Naive B cell (primary cell): ENCODE results near the gene SHOX. TPM values are rescaled to one million over a fixed set of nuclear protein-coding genes. Genes with fewer than 3 reads are reported as not detected.
"Not testable (repeated sequence)": the region's sequence is repeated elsewhere in the genome, so short reads cannot be mapped to it uniquely, and the experiment has no call there.

Experiments used
- ATAC-seq, 2 donors: fragments of 150-1000 bp; cut with Tn5 transposase; 2 replicates each; pipeline ENCODE4 v1.10.0; 2021; ENCODE audit warnings: low read depth in 2 of 2, mild to moderate bottlenecking in 2 of 2, moderate library complexity in 2 of 2
- DNase-seq: peaks from one replicate; pipeline ENCODE4 v3.0.0; 2022
- H3K27ac Mint-ChIP-seq, 6 donors: one replicate each; pipeline ENCODE4 v1.8.0; 2020 to 2022; ENCODE audit warnings: mild to moderate bottlenecking in 6 of 6, mixed read lengths in 6 of 6, moderate library complexity in 5 of 6, inconsistent platforms in 2 of 6
- H3K27me3 Mint-ChIP-seq, 3 donors: one replicate each; pipeline ENCODE4 v1.8.0; 2021 to 2022; ENCODE audit warnings: mixed read lengths in 3 of 3, mild to moderate bottlenecking in 1 of 3
- H3K36me3 Mint-ChIP-seq, 2 donors: one replicate each; pipeline ENCODE4 v1.8.0; 2020 to 2022; ENCODE audit warnings: mixed read lengths in 2 of 2, inconsistent platforms in 1 of 2, mild to moderate bottlenecking in 1 of 2
- H3K4me1 Mint-ChIP-seq, 3 donors: one replicate each; pipeline ENCODE4 v1.8.0; 2020 to 2022; ENCODE audit warnings: mixed read lengths in 3 of 3, inconsistent platforms in 1 of 3, mild to moderate bottlenecking in 1 of 3, moderate library complexity in 1 of 3
- H3K4me3 Mint-ChIP-seq, 8 donors: one replicate each; pipeline ENCODE4 v1.8.0; 2020 to 2022; ENCODE audit warnings: mild to moderate bottlenecking in 8 of 8, mixed read lengths in 8 of 8, moderate library complexity in 8 of 8, inconsistent platforms in 2 of 8
- H3K9me3 Mint-ChIP-seq, 7 donors: one replicate each; pipeline ENCODE4 v1.8.0; 2020 to 2022; ENCODE audit warnings: mixed read lengths in 7 of 7, mild to moderate bottlenecking in 5 of 7, inconsistent platforms in 2 of 7, moderate library complexity in 1 of 7
- polyA plus RNA-seq, 6 donors: library from polyadenylated mRNA; unstranded; fragments of 300-500 nt; fragmentation: Illumina TruSeq; gene quantifications; one replicate each; pipeline ENCODE4 v1.2.3, GENCODE V29; 2021; ENCODE audit warnings: low read depth in 6 of 6

SHOX gene
- polyA plus RNA-seq, 6 donors from 2014 or later, result not detected

DNA sequence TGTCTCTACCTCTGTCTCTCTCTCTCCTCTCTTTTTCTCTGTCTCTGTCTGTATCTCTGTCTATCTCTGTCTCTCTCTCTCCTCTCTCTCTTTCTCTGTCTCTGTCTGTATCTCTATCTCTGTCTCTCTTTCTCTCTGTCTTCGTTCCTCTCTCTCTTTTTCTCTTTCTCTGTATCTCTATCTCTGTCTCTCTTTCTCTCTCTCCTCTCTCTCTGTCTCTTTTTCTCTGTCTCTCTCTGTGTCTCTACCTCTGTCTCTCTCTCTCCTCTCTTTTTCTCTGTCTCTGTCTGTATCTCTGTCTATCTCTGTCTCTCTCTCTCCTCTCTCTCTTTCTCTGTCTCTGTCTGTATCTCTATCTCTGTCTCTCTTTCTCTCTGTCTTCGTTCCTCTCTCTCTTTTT lies 4.5 kb upstream of the SHOX start:
- not testable (repeated sequence) for H3K27ac Mint-ChIP-seq, ATAC-seq, H3K4me3 Mint-ChIP-seq, DNase-seq
- Mint-ChIP-seq H3K36me3 (peaks cover 6 to 42% of the 10 kb centered on the region in 2 donors), H3K9me3 (peaks cover 0 to 21% (median 10%) of the 10 kb centered on the region in 7 donors), H3K4me1 (peaks cover 35 to 41% (median 41%) of the 10 kb centered on the region in 3 donors), H3K27me3 (peaks cover 51 to 88% (median 83%) of the 10 kb centered on the region in 3 donors)

- DNase-seq, result no peak
- peak overlapping the region in 1 of 8 donors; percentile 5 for H3K4me3 Mint-ChIP-seq
- H3K4me1 Mint-ChIP-seq, result peaks cover 34 to 41% (median 41%) of the 10 kb centered on the region in 3 donors
Measured at GRCh38 chrX:626745-627509, 3.7 kb upstream of the SHOX start.

GRCh38 chrX:627510-627981 lies 3.0 kb upstream of the SHOX start:
- H3K27ac Mint-ChIP-seq, result peak overlapping the region in 2 of 6 donors; percentile 21 to 70
- no peak overlapping the region for H3K4me3 Mint-ChIP-seq
- H3K36me3 Mint-ChIP-seq, result peaks cover 6 to 42% of the 10 kb centered on the region in 2 donors
- peaks cover 28 to 35% (median 35%) of the 10 kb centered on the region in 3 donors for H3K4me1 Mint-ChIP-seq
- peaks cover 0 to 21% (median 10%) of the 10 kb centered on the region in 7 donors for H3K9me3 Mint-ChIP-seq
- no peak for ATAC-seq
- no peak for DNase-seq
- H3K27me3 Mint-ChIP-seq, result peaks cover 39 to 84% (median 76%) of the 10 kb centered on the region in 3 donors

More at GRCh38 chrX:626745-627509, 3.7 kb upstream of the SHOX start:
- peaks cover 45 to 86% (median 82%) of the 10 kb centered on the region in 3 donors for H3K27me3 Mint-ChIP-seq
- peaks cover 0 to 21% (median 10%) of the 10 kb centered on the region in 7 donors for H3K9me3 Mint-ChIP-seq
- peak overlapping the region in 2 of 6 donors; percentile 6 to 47 for H3K27ac Mint-ChIP-seq
- peaks cover 6 to 42% of the 10 kb centered on the region in 2 donors for H3K36me3 Mint-ChIP-seq
- no peak for ATAC-seq

- Mint-ChIP-seq H3K4me1 (peaks cover 23 to 31% (median 30%) of the 10 kb centered on the region in 3 donors), H3K4me3 (peak overlapping the region in 1 of 8 donors; percentile 34), H3K9me3 (peaks cover 0 to 21% (median 10%) of the 10 kb centered on the region in 7 donors), H3K36me3 (peaks cover 6 to 42% of the 10 kb centered on the region in 2 donors), H3K27me3 (peaks cover 37 to 84% (median 74%) of the 10 kb centered on the region in 3 donors), H3K27ac (peak overlapping the region in 2 of 6 donors; percentile 70 to 76)
- ATAC-seq (no peak), DNase-seq (no peak)
Measured at GRCh38 chrX:627995-628394, 2.6 kb upstream of the SHOX start.

GRCh38 chrX:629230-630006 lies 1.2 kb upstream of the SHOX start:
- H3K27me3 Mint-ChIP-seq, result peaks cover 40 to 92% (median 80%) of the 10 kb centered on the region in 3 donors
- H3K4me3 Mint-ChIP-seq, result peak overlapping the region in 2 of 8 donors; percentile 13 to 54
- ATAC-seq (no peak), DNase-seq (no peak)
- H3K9me3 Mint-ChIP-seq, result peaks cover 0 to 21% (median 7%) of the 10 kb centered on the region in 7 donors
- peak overlapping the region in 2 of 6 donors; percentile 60 to 81 for H3K27ac Mint-ChIP-seq
- peaks cover 6 to 44% of the 10 kb centered on the region in 2 donors for H3K36me3 Mint-ChIP-seq
- peaks cover 20 to 26% (median 22%) of the 10 kb centered on the region in 3 donors for H3K4me1 Mint-ChIP-seq

GRCh38 chrX:630007-630611 lies 482 bp upstream of the SHOX start:
- H3K4me3 Mint-ChIP-seq, result no peak overlapping the region
- DNase-seq (no peak), ATAC-seq (no peak)
- peaks cover 40 to 90% (median 74%) of the 10 kb centered on the region in 3 donors for H3K27me3 Mint-ChIP-seq
- no peak overlapping the region for H3K27ac Mint-ChIP-seq
- peaks cover 6 to 40% of the 10 kb centered on the region in 2 donors for H3K36me3 Mint-ChIP-seq
- peaks cover 19 to 24% (median 19%) of the 10 kb centered on the region in 3 donors for H3K4me1 Mint-ChIP-seq
- H3K9me3 Mint-ChIP-seq, result peaks cover 0 to 20% (median 7%) of the 10 kb centered on the region in 7 donors

- H3K9me3 Mint-ChIP-seq, result peaks cover 0 to 8% (median under 1%) of the 10 kb centered on the region in 7 donors
- peaks cover 1 to 25% of the 10 kb centered on the region in 2 donors for H3K36me3 Mint-ChIP-seq
- ATAC-seq, result no peak
- no peak overlapping the region for H3K27ac Mint-ChIP-seq
- peaks cover 41 to 83% (median 68%) of the 10 kb centered on the region in 3 donors for H3K27me3 Mint-ChIP-seq
- no peak overlapping the region for H3K4me3 Mint-ChIP-seq
- peaks cover 10 to 13% (median 13%) of the 10 kb centered on the region in 3 donors for H3K4me1 Mint-ChIP-seq
- DNase-seq, result no peak
Measured at GRCh38 chrX:631802-632365, 1.3 kb downstream of the SHOX start.

- H3K27ac Mint-ChIP-seq, result peak overlapping the region in 2 of 6 donors; percentile 88 to 89
- H3K36me3 Mint-ChIP-seq, result peaks cover 0 to 22% of the 10 kb centered on the region in 2 donors
- H3K27me3 Mint-ChIP-seq, result peaks cover 40 to 83% (median 68%) of the 10 kb centered on the region in 3 donors
Measured at GRCh38 chrX:632366-633042, 1.9 kb downstream of the SHOX start.

DNA sequence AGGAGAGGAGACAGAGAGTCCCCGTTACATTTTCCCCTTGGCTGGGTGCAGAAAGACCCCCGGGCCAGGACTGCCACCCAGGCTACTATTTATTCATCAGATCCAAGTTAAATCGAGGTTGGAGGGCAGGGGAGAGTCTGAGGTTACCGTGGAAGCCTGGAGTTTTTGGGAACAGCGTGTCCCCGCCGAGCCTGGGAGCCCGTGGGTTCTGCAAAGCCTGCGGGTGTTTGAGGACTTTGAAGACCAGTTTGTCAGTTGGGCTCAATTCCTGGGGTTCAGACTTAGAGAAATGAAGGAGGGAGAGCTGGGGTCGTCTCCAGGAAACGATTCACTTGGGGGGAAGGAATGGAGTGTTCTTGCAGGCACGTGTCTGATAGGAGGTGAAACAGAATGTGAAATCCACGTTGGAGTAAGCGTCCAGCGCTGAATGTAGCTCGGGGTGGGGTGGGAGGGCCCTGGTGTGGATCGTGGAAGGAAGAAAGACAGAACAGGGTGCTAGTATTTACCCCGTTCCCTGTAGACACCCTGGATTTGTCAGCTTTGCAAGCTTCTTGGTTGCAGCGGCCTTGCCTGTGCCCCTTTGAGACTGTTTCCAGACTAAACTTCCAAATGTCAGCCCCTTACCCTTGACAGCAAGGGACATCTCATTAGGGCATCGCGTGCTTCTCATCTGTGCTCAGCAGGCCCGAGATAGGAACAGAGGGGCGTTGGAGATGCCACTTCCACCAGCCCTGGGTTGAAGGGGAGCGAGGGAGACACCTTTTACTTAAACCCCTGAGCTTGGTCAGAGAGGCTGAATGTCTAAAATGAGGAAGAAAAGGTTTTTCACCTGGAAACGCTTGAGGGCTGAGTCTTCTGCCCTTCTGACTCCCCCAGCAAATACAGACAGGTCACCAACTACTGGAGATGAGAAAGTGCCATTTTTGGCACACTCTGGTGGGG lies 2.7 kb downstream of the SHOX start:
- ATAC-seq (no peak), DNase-seq (no peak)
- peaks cover 0 to 27% of the 10 kb centered on the region in 2 donors for H3K36me3 Mint-ChIP-seq
- peak overlapping the region in 1 of 8 donors; percentile 10 for H3K4me3 Mint-ChIP-seq
- H3K4me1 Mint-ChIP-seq, result peaks cover 6 to 18% (median 17%) of the 10 kb centered on the region in 3 donors
- H3K27me3 Mint-ChIP-seq, result peaks cover 41 to 83% (median 68%) of the 10 kb centered on the region in 3 donors
- peak overlapping the region in 2 of 6 donors; percentile 88 to 89 for H3K27ac Mint-ChIP-seq
- peaks cover 0 to 6% (median 0%) of the 10 kb centered on the region in 7 donors for H3K9me3 Mint-ChIP-seq

More at GRCh38 chrX:632366-633042, 1.9 kb downstream of the SHOX start:
- H3K4me3 Mint-ChIP-seq, result no peak overlapping the region
- DNase-seq, result no peak
- peaks cover 11 to 16% (median 11%) of the 10 kb centered on the region in 3 donors for H3K4me1 Mint-ChIP-seq
- no peak for ATAC-seq
- peaks cover 0 to 6% (median 0%) of the 10 kb centered on the region in 7 donors for H3K9me3 Mint-ChIP-seq

- Mint-ChIP-seq H3K4me3 (peak overlapping the region in 1 of 8 donors; percentile 10), H3K4me1 (peaks cover 2 to 21% (median 13%) of the 10 kb centered on the region in 3 donors), H3K9me3 (peaks cover 0 to 2% (median 0%) of the 10 kb centered on the region in 7 donors), H3K27me3 (peaks cover 37 to 85% (median 67%) of the 10 kb centered on the region in 3 donors), H3K27ac (peak overlapping the region in 1 of 6 donors; percentile 49), H3K36me3 (peaks cover 0 to 22% of the 10 kb centered on the region in 2 donors)
- ATAC-seq (no peak), DNase-seq (no peak)
Measured at GRCh38 chrX:633985-634958, 3.7 kb downstream of the SHOX start.
